Right cardiac atrium (tissue), 5 donors: ENCODE measurements around the gene SERPINB1. TPM values are rescaled to one million over a fixed set of nuclear protein-coding genes. Genes with fewer than 3 reads are reported as not detected.

ENCODE experiments used
- ATAC-seq, 2 donors: fragments of 200-7000 bp; cut with Tn5 transposase; one replicate each; pipeline versions ENCODE4 v1.8.0 to v1.9.1; 2020; ENCODE audit warnings: moderate library complexity in 2 of 2, mild to moderate bottlenecking in 1 of 2
- DNase-seq, 3 donors: peaks; one replicate each; pipeline ENCODE4 v3.0.0-alpha.2; 2020
- H3K27ac ChIP-seq: one replicate; pipeline ENCODE4 v1.5.1; 2013; ENCODE audit warnings: mild to moderate bottlenecking, low read length, control low read depth, moderate library complexity
- H3K27me3 ChIP-seq: one replicate; pipeline ENCODE4 v1.6.1; 2013; ENCODE audit not compliant: control insufficient read depth, insufficient read depth
- H3K4me1 ChIP-seq: one replicate; pipeline ENCODE4 v1.6.1; 2013; ENCODE audit warnings: low read length; ENCODE audit not compliant: control insufficient read depth, insufficient read depth
- H3K4me3 ChIP-seq: one replicate; pipeline ENCODE4 v1.5.1; 2013; ENCODE audit warnings: low read length, control low read depth
- H3K9me3 ChIP-seq: one replicate; pipeline ENCODE4 v1.6.1; 2013; ENCODE audit warnings: low read length; ENCODE audit not compliant: control insufficient read depth
- WGBS: extraction: QIAGEN DNeasy Blood & Tissue Kit; methylation state at CpG from one replicate; pipeline ENCODE4 v1.1.7; 2013; 5-methylcytosine and 5-hydroxymethylcytosine counted together
- intact Hi-C, 4 donors: fragments of 100-400 bp; cut with DNase I; formaldehyde crosslinking; loops; one replicate each; pipeline versions ENCODE4 v1.11.0 to v1.14.0; 2022 to 2023
- polyA plus RNA-seq: library from polyadenylated mRNA; stranded (reverse); fragments of 200-250 nt; gene quantifications from one replicate; pipeline ENCODE4 v1.2.3, GENCODE V29; 2013
- total RNA-seq, 4 donors: library from RNA; stranded (reverse); fragmentation: NEBNext Ultra II Directional; extraction: Animal tissue kit (Norgen Biotek cat#: 25700); gene quantifications; one replicate each; pipeline ENCODE4 v1.2.1, GENCODE V29; 2021
- donor health status: healthy with polysubstance abuse.
- donor health status: DM: no; HTN: yes; CAD: no.
- donor health status: DM: no; HTN: no; CAD: no.
- donor health status: DM: no; HTN: yes; CAD: no; lungs with severe emphysema.
- donor health status: DM: yes; HTN: yes; CAD: no.

The SERPINB1 gene
- total and polyA plus RNA-seq, 5 donors, result 23.6 to 42.1 (median 28.9) TPM

- Histone ChIP-seq H3K9me3 (no peaks in the 10 kb centered on the region), H3K27me3 (no peaks in the 10 kb centered on the region), H3K4me1 (peaks cover 19% of the 10 kb centered on the region), H3K27ac (no peak overlapping the region), H3K4me3 (no peak overlapping the region)
- ATAC-seq (no peak), DNase-seq (no peak)
- intact Hi-C loops, result loop anchor here in 3 of 4 donors (5.0 to 10.0 kb wide), 5 partner anchors 49 to 211 kb away; no protein-coding TSS in a partner anchor
Observed at GRCh38 chr6:2844008-2844407, 2.3 kb upstream of the SERPINB1 start.

- ATAC-seq (no peak), DNase-seq (no peak)
- Histone ChIP-seq H3K4me3 (no peak overlapping the region), H3K27ac (no peak overlapping the region), H3K4me1 (peaks cover 19% of the 10 kb centered on the region), H3K27me3 (no peaks in the 10 kb centered on the region), H3K9me3 (no peaks in the 10 kb centered on the region)
- WGBS, result 55% methylated on average over 2 of the region's 2 CpGs
- intact Hi-C loops, result loop anchor here in 3 of 4 donors (5.0 to 10.0 kb wide), 5 partner anchors 48 to 212 kb away; no protein-coding TSS in a partner anchor
Observed at GRCh38 chr6:2843138-2843740, 1.6 kb upstream of the SERPINB1 start.

DNA sequence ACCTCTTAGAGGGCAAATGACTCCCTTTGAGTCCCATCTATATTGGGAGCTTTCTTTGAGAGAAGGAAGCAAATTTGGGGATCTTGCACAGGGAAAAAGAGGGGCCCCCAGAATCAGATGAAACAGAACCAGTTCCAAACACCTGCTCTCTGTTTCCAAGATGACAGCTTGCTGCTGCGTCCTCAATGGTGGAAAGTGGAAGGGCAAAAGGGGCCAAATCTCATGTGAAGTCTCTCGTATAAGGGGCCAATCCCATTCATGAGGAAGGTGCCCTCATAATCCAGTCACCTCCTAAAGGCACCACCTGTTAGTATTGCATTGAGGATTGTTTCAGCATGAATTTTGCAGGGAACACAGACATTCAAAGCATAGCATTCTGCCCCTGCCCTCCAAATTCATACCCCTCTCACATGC is 483 bp upstream of the SERPINB1 start:
- intact Hi-C loops, result loop anchor here in 3 of 4 donors (5.0 to 10.0 kb wide), 5 partner anchors 47 to 213 kb away; no protein-coding TSS in a partner anchor
- ATAC-seq, result no peak

GRCh38 chr6:2840749-2841061 is 958 bp downstream of the SERPINB1 start:
- H3K27me3 ChIP-seq, result no peaks in the 10 kb centered on the region
- intact Hi-C loops, result loop anchor here in 3 of 4 donors (5.0 to 10.0 kb wide), 5 partner anchors 46 to 214 kb away; no protein-coding TSS in a partner anchor
- DNase-seq, result peak in 1 of 3 donors; percentile 55
- peak overlapping the region; percentile 56 for H3K4me3 ChIP-seq
- H3K9me3 ChIP-seq, result no peaks in the 10 kb centered on the region
- H3K4me1 ChIP-seq, result peaks cover 16% of the 10 kb centered on the region
- 62% methylated on average over 3 of the region's 3 CpGs for WGBS
- H3K27ac ChIP-seq, result peak overlapping the region; percentile 61
- ATAC-seq, result no peak

More for the DNA sequence above, 483 bp upstream of the SERPINB1 start:
- H3K27me3 ChIP-seq, result no peaks in the 10 kb centered on the region
- no peak for DNase-seq
- peak overlapping the region; percentile 56 for H3K4me3 ChIP-seq
- 78% methylated on average over 2 of the region's 2 CpGs for whole genome bisulfite sequencing
- peaks cover 19% of the 10 kb centered on the region for H3K4me1 ChIP-seq
- H3K9me3 ChIP-seq, result no peaks in the 10 kb centered on the region
- H3K27ac ChIP-seq, result peak overlapping the region; percentile 79

- WGBS, result 38% methylated on average over 12 of the region's 12 CpGs
- peaks cover 16% of the 10 kb centered on the region for H3K4me1 ChIP-seq
- DNase-seq, result peak in 1 of 3 donors; percentile 65
- H3K27me3 ChIP-seq, result no peaks in the 10 kb centered on the region
- peak overlapping the region; percentile 56 for H3K4me3 ChIP-seq
- H3K27ac ChIP-seq, result peak overlapping the region; percentile 61
- no peak for ATAC-seq
- H3K9me3 ChIP-seq, result no peaks in the 10 kb centered on the region
- intact Hi-C loops, result loop anchor here in 3 of 4 donors (5.0 to 10.0 kb wide), 5 partner anchors 45 to 215 kb away; no protein-coding TSS in a partner anchor
Observed at GRCh38 chr6:2839982-2840748, 1.5 kb downstream of the SERPINB1 start.

DNA sequence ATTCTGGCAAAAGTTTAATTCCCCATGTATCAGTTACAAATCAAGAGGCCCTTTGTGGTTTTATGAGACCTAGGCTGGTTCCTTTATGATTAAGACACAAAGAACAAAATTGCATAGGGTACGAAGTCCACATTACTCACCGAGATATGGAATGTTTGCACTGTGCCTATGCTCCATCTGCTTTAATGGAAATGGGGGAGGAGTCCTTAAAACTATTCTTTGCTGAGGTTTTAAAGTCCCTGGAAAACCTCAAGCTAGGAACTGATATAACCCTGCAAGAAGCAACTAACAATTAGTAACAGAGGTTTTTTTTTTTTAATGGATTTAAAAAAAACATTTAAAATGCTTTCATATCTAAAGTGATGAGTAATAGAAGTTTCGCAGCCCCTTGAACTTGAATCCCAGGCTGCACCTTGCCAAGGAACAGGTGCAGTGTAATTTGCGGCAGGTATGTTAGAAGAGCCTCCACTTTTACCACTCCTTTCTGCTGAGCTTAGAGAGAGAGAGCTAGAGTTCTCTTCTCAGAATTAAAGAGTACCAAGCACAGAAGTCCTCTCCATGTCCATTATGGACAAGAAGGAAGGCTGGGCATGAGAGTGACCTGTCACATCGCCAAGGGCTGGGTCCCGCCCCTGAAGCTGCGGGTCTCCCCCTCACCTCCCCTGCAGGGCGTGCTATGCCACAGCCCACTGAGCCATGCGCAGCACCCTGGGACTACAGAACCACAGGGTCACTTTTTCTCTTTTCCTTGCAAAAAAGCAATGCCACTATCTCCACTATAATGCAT is 2.3 kb downstream of the SERPINB1 start:
- Histone ChIP-seq H3K27ac (no peak overlapping the region), H3K27me3 (no peaks in the 10 kb centered on the region)

DNA sequence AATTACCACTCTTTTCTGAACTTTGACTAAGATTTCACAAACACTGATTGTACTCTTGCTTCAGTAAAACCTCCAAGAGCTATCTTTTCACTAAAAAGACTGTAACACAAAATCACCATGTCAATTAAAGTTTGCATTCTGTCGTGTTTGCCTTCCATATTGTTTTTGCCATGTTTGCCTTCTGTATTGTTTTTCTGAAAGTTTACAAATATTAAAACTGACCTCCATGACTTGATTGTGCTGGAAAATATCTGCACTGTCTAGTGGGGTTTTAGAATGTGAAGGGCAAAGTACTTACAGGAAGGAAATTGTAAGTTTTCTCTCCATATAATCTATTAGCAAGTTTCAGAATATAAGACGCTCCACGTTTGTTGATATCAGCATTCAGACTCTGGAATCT is 3.4 kb downstream of the SERPINB1 start:
- 73% methylated on average over 3 of the region's 3 CpGs for WGBS
- ATAC-seq, result no peak
- Histone ChIP-seq H3K4me3 (no peak overlapping the region), H3K4me1 (peaks cover 16% of the 10 kb centered on the region), H3K27me3 (no peaks in the 10 kb centered on the region), H3K27ac (no peak overlapping the region), H3K9me3 (no peaks in the 10 kb centered on the region)
- DNase-seq, result no peak
- intact Hi-C loops, result no loop called here

More for the DNA sequence above, 2.3 kb downstream of the SERPINB1 start:
- ATAC-seq, result no peak
- DNase-seq, result peak in 1 of 3 donors; percentile 64
- intact Hi-C loops, result no loop called here
- Histone ChIP-seq H3K9me3 (no peaks in the 10 kb centered on the region), H3K4me1 (peaks cover 16% of the 10 kb centered on the region), H3K4me3 (no peak overlapping the region)
- 57% methylated on average over 9 of the region's 9 CpGs for WGBS

- intact Hi-C loops, result no loop called here
- H3K27me3 ChIP-seq, result no peaks in the 10 kb centered on the region
Observed at GRCh38 chr6:2834262-2834661, 7.4 kb downstream of the SERPINB1 start.

DNA sequence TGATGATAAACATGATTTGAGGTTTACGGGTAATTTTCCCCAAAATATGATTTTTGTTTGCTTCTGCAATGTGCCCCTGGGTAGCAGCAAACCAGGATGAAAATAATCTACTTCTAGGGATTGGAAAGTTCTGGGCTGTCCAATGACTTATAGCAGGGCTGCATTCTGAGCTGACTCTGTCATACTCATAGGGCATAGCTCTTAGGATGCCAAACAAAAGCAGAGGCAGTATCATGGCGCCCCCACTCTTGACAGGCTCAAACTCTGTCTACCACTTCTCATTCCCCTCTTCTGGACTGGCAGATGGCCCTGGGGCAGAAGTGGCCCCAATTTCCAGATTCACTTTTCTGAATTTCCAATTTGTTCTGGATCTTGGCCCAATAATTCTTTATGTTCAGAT is 10.3 kb downstream of the SERPINB1 start:
- H3K4me1 ChIP-seq, result no peaks in the 10 kb centered on the region
- H3K27ac ChIP-seq, result no peak overlapping the region
- no peaks in the 10 kb centered on the region for H3K9me3 ChIP-seq
- 97% methylated on average over 2 of the region's 2 CpGs for WGBS
- DNase-seq (no peak), ATAC-seq (no peak)
- no peak overlapping the region for H3K4me3 ChIP-seq
- no peaks in the 10 kb centered on the region for H3K27me3 ChIP-seq
- intact Hi-C loops, result no loop called here

More at GRCh38 chr6:2834262-2834661, 7.4 kb downstream of the SERPINB1 start:
- no peak overlapping the region for H3K4me3 ChIP-seq
- no peaks in the 10 kb centered on the region for H3K4me1 ChIP-seq
- H3K27ac ChIP-seq, result no peak overlapping the region
- ATAC-seq (no peak), DNase-seq (no peak)
- no peaks in the 10 kb centered on the region for H3K9me3 ChIP-seq

DNA sequence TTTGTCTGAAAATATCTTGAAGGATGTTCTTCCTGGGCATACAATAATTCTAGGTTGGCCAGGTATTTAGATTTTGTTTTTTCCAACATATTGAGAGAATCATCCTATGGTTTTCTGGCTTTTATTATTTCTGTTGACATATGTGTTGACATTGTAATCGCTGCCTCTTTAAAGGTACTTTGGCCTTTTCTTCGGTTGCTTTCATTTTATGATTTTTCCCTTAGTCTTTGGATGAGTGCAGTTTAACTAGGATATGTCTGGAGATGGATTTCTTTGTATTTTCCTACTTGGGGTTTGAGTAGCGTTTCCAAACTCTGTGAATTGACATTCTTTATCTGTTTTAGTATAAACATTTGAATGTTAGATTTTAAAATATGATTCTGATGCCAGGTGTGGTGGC is 11.5 kb downstream of the SERPINB1 start:
- no peaks in the 10 kb centered on the region for H3K27me3 ChIP-seq
- ATAC-seq, result no peak
- H3K27ac ChIP-seq, result no peak overlapping the region
- H3K4me1 ChIP-seq, result no peaks in the 10 kb centered on the region
- 88% methylated on average over 3 of the region's 3 CpGs for WGBS
- intact Hi-C loops, result no loop called here
- H3K4me3 ChIP-seq, result no peak overlapping the region
- no peak for DNase-seq
- H3K9me3 ChIP-seq, result no peaks in the 10 kb centered on the region

DNA sequence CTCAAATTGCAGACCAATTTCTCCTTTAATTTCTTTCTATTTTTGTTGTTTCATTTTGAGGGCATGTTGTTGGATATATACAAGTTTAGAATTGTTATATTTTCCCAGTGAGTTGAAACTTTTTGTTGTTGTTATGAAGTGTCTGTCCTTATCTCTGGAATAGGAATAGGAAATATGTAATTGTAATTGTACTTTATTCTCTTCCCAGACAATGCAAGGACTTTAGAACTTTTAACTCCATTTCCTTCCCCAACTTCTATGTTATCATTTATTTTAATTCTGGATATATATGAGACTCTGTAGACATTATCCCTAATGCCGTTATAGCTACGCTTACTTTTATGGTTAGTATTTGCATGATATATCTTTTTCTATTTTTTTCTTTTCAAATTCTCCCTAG is 12.4 kb downstream of the SERPINB1 start:
- ATAC-seq, result no peak
- Histone ChIP-seq H3K4me1 (no peaks in the 10 kb centered on the region), H3K9me3 (no peaks in the 10 kb centered on the region), H3K27ac (no peak overlapping the region), H3K27me3 (no peaks in the 10 kb centered on the region), H3K4me3 (no peak overlapping the region)
- DNase-seq, result no peak
- WGBS, result 74% methylated on average over 2 of the region's 2 CpGs
- intact Hi-C loops, result no loop called here
